GM12878 (cell line): ENCODE results near the gene HEBP1. TPM values are rescaled to one million over a fixed set of nuclear protein-coding genes. Genes with fewer than 3 reads are reported as not detected.
A peak's percentile ranks its signal among the peaks of the same experiment; 100 is the strongest.

ENCODE experiments used
- ATAC-seq: fragments of 200-7000 bp; cut with Tn5 transposase; 3 replicates; pipeline ENCODE4 v1.9.1; 2020; ENCODE audit warnings: mild to moderate bottlenecking, moderate library complexity
- BruUV-seq: library from RNA; stranded (reverse); fragments of 400-500 nt; replicated peaks from 2 replicates; lab custom pipeline; 2021; lab: Mats Ljungman, UMichigan
- CTCF ChIA-PET: fragments of 300-600 bp; sonication (Branson Sonifier 250); formaldehyde crosslinking; extraction: SDS; loops from one replicate; lab custom pipeline; 2021; ENCODE audit warnings: inconsistent platforms; lab: Yijun Ruan, JAX
- POLR2A ChIA-PET: fragments of 350-600 bp; formaldehyde crosslinking; extraction: SDS; loops from one replicate; lab custom pipeline; 2021; ENCODE audit warnings: inconsistent platforms; lab: Charles Lee
- RAD21 ChIA-PET: fragments of 300-600 bp; sonication (Branson Sonifier 250); formaldehyde crosslinking; loops from one replicate; lab custom pipeline; 2023; ENCODE audit warnings: antibody characterized with exemption; ENCODE audit not compliant: unreplicated experiment; lab: Charles Lee
- SMC1A ChIA-PET: fragments of 300-600 bp; sonication (Branson Sonifier 250); formaldehyde crosslinking; loops from one replicate; lab custom pipeline; 2023; ENCODE audit not compliant: unreplicated experiment, uncharacterized antibody; lab: Charles Lee
- DNase-seq: peaks from one replicate; pipeline ENCODE4 v3.0.0-alpha.2; 2011; ENCODE audit warnings: low read depth, low spot score
- FAIRE-seq: peaks from 3 replicates; lab custom pipeline; 2011; peaks lifted over from hg19 to GRCh38; lab: Jason Lieb, UNC
- H2AFZ ChIP-seq: 2 replicates; pipeline ENCODE4 v1.6.0; 2011; ENCODE audit warnings: low read depth, low read length, control low read depth; ENCODE audit not compliant: control insufficient read depth
- H3K27ac ChIP-seq: 2 replicates; pipeline ENCODE4 v1.5.1; 2011; ENCODE audit warnings: control low read depth; ENCODE audit not compliant: control insufficient read depth, insufficient read depth
- H3K27me3 ChIP-seq, 2 experiments: replicated peaks in 1 of 2; 2 replicates each; pipeline versions ENCODE4 v1.6.0 to v1.6.1; 2011; ENCODE audit warnings: low read length in 1 of 2; ENCODE audit not compliant: control insufficient read depth in 2 of 2, insufficient read depth in 2 of 2
- H3K36me3 ChIP-seq, 2 experiments: 2 replicates each; pipeline ENCODE4 v1.5.1; 2011; ENCODE audit warnings: low read length in 1 of 2; ENCODE audit not compliant: control insufficient read depth in 2 of 2, insufficient read depth in 2 of 2
- H3K4me1 ChIP-seq: 2 replicates; pipeline ENCODE4 v1.6.1; 2011; ENCODE audit warnings: mild to moderate bottlenecking, low read length, moderate library complexity, mixed read lengths; ENCODE audit not compliant: control insufficient read depth, insufficient read depth
- H3K4me2 ChIP-seq: 2 replicates; pipeline ENCODE4 v1.6.0; 2011; ENCODE audit warnings: control low read depth; ENCODE audit not compliant: control insufficient read depth, insufficient read depth
- H3K4me3 ChIP-seq: fragments of 200-600 bp; sonication (generic); 2 replicates; pipeline ENCODE4 v1.5.1; 2016
- H3K79me2 ChIP-seq: 2 replicates; pipeline ENCODE4 v1.6.0; 2011; ENCODE audit warnings: low read length; ENCODE audit not compliant: control insufficient read depth, insufficient read depth
- H3K9ac ChIP-seq: 2 replicates; pipeline ENCODE4 v1.8.0; 2011; ENCODE audit warnings: low read length, control low read depth, mixed read lengths; ENCODE audit not compliant: control insufficient read depth, insufficient read depth
- H3K9me3 ChIP-seq: replicated peaks from 3 replicates; pipeline ENCODE4 v1.5.1; 2011; ENCODE audit warnings: mild to moderate bottlenecking, low read length; ENCODE audit not compliant: control insufficient read depth, insufficient read depth
- H4K20me1 ChIP-seq: 2 replicates; pipeline ENCODE4 v1.6.0; 2011; ENCODE audit not compliant: control insufficient read depth, insufficient read depth
- EZH2 ChIP-seq: IDR thresholded peaks from 2 replicates; pipeline ENCODE4 v1.6.1; 2012; ENCODE audit warnings: low read depth, mild to moderate bottlenecking, control low read depth, inconsistent platforms, low read length, borderline replicate concordance; ENCODE audit not compliant: control insufficient read depth
- GABPA ChIP-seq: IDR thresholded peaks from 2 replicates; pipeline ENCODE4 v1.6.1; 2014; ENCODE audit warnings: antibody characterized with exemption, low read depth, mild to moderate bottlenecking, inconsistent platforms
- MTA3 ChIP-seq: IDR thresholded peaks from 2 replicates; pipeline ENCODE4 v1.6.1; 2012; ENCODE audit warnings: low read length, inconsistent platforms, borderline replicate concordance
- RAD21 ChIP-seq: IDR thresholded peaks from 2 replicates; pipeline ENCODE4 v1.6.1; 2011; ENCODE audit warnings: mild to moderate bottlenecking, low read depth, low read length, moderate library complexity; ENCODE audit not compliant: insufficient read depth
- RCOR1 ChIP-seq: conservative IDR thresholded peaks from 2 replicates; pipeline ENCODE4 v1.6.1; 2012; ENCODE audit warnings: low read depth, low read length, improper control_type of control experiment
- TAF1 ChIP-seq: IDR thresholded peaks from 2 replicates; pipeline ENCODE4 v1.6.1; 2011; ENCODE audit warnings: mild to moderate bottlenecking, low read depth, low read length, borderline replicate concordance
- YY1 ChIP-seq: IDR thresholded peaks from 2 replicates; pipeline ENCODE4 v1.6.1; 2011; ENCODE audit warnings: low read depth, mild to moderate bottlenecking, low read length
- WGBS: methylation state at CpG from one replicate; pipeline ENCODE4 v1.1.6; 2016; ENCODE audit warnings: low lambda C conversion rate; ENCODE audit not compliant: insufficient replicate concordance, insufficient coverage; ENCODE audit errors: missing lambda C conversion rate; 5-methylcytosine and 5-hydroxymethylcytosine counted together
- in situ Hi-C: fragments of 300-500 bp; cut with MboI; formaldehyde crosslinking; loops from 9 replicates; pipeline ENCODE4 v1.14.3; 2018; ENCODE audit warnings: mixed read lengths
- intact Hi-C: fragments of 100-400 bp; cut with micrococcal nuclease; formaldehyde crosslinking; loops from one replicate; pipeline ENCODE4 v1.14.2; 2022; ENCODE audit not compliant: unreplicated experiment
- polyA plus RNA-seq, 11 experiments: library from polyadenylated mRNA; depleted of rRNA in 4 of 11; unstranded in 6 of 11; stranded (reverse) in 5 of 11; fragments of >200 nt; fragmentation: Nextera tagmentation in 4 of 11; fragmentation: Illumina TruSeq in 1 of 11; extraction: Ambion mirVana in 4 of 11; extraction: Trizol in 1 of 11; gene quantifications; 1 replicate in 1 of 11; 2 replicates in 10 of 11; pipeline versions ENCODE4 v1.2.1 to v1.2.3, GENCODE V29; 2011 to 2016; ENCODE audit warnings: inconsistent platforms in 2 of 11, missing spikeins in 2 of 11, low read depth in 1 of 11
- total RNA-seq, 4 experiments: library from RNA; depleted of rRNA in 3 of 4; stranded (reverse); fragments of >200 nt in 3 of 4; fragmentation: Illumina TruSeq in 1 of 4; extraction: Trizol in 1 of 4; gene quantifications; 2 replicates each; pipeline versions ENCODE4 v1.2.1 to v1.2.3, GENCODE V29; 2013 to 2021
- TF ChIP-seq, protein P1 (sequence below), 3 experiments: IDR thresholded peaks in 2 of 3; conservative IDR thresholded peaks in 1 of 3; 2 replicates each; pipeline ENCODE4 v1.5.1; 2011; ENCODE audit warnings: low read depth in 3 of 3, low read length in 3 of 3, mild to moderate bottlenecking in 3 of 3, control low read depth in 2 of 3, moderate library complexity in 2 of 3, inconsistent platforms in 1 of 3, mixed read lengths in 1 of 3; ENCODE audit not compliant: control insufficient read depth in 2 of 3, insufficient read depth in 1 of 3; ENCODE audit errors: extremely low read depth in 1 of 3
- TF ChIP-seq, protein P2 (sequence below): fragments of 450-650 bp; IDR thresholded peaks from 2 replicates; pipeline ENCODE4 v1.6.1; 2014; ENCODE audit warnings: mild to moderate bottlenecking
- TF ChIP-seq, protein P3 (sequence below): fragments of 450-650 bp; IDR thresholded peaks from 2 replicates; pipeline ENCODE4 v1.6.1; 2017; ENCODE audit warnings: mild to moderate bottlenecking, moderate library complexity

Gene HEBP1
- total and polyA plus RNA-seq, 10 of the 15 experiments (the other 5 are each of a cell fraction or from before 2014, with no cell fraction given): 0.07 to 0.32 (median 0.18) TPM; not detected in 5

DNA sequence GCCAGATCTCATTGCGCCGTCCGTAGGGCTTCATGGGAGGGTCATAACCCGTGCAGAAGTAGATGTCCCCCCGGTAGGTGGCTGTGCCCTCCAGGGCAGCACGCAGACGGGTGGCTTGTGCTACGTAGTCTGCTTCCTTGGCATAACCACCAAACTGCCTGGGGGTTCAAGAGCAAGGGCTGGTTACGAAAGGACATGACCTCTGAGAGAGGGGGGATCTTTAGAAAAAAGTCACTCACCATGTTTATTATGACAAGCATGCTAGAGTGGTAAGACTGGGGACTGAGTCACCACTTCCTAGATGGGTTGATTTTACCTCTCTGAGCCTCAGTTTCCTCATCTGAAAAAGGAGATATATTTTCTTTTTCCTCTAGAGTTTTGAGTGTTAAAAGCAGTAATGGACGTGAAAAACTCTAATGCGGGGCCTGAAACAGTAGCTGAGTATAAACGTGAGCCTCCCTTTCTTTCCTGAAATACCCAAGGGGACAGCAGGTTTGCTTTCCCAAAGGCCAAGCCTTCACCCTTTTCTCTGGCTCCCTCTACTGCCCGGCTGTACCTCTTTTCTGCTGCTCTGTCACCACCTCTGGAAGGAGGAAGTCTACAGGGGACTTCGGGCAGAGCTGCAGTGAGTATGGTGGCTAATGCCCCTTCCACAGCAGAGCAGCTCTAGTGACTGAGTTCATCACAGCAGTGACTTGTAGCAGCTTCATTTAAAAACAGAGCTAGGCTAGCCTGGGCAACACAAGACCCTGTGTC, 24.6 kb downstream of the HEBP1 start (continued):
- TF ChIP-seq, protein P1, sequence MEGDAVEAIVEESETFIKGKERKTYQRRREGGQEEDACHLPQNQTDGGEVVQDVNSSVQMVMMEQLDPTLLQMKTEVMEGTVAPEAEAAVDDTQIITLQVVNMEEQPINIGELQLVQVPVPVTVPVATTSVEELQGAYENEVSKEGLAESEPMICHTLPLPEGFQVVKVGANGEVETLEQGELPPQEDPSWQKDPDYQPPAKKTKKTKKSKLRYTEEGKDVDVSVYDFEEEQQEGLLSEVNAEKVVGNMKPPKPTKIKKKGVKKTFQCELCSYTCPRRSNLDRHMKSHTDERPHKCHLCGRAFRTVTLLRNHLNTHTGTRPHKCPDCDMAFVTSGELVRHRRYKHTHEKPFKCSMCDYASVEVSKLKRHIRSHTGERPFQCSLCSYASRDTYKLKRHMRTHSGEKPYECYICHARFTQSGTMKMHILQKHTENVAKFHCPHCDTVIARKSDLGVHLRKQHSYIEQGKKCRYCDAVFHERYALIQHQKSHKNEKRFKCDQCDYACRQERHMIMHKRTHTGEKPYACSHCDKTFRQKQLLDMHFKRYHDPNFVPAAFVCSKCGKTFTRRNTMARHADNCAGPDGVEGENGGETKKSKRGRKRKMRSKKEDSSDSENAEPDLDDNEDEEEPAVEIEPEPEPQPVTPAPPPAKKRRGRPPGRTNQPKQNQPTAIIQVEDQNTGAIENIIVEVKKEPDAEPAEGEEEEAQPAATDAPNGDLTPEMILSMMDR (IDR thresholded peaks at IDR 0.05 in 2 of 3, conservative IDR thresholded peaks at IDR 0.05 in 1 of 3; ENCODE audit: control insufficient read depth in 2 of 3, extremely low read depth in 1 of 3, insufficient read depth in 1 of 3, low read depth in 3 of 3, low read length in 3 of 3): peak; percentile 23 to 53 (median 48); a peak in 4 of 6 replicates
- TF ChIP-seq RCOR1: no peak
- TF ChIP-seq MTA3: no peak
- peak; percentile 38 for TF ChIP-seq RAD21

DNA sequence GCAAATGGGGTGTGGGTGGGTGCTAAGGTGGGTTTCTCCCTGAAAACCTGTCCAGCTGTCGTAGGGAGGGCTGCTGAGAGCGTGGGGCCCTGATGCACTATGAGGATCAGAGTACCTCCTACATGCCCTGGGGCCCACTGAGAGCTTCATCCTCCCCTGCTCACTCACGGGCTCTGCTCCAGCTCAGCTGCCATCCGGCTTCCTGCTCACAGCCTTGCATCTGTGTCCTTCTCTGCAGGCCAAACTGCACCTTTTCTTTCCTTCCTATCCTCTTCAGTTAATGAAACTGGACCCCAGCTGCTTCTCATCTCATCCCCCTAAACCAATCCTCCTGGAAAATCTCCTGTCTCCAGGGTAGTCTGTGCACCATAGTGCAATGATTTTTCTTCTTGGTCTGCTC, 25.9 kb downstream of the HEBP1 start:
- H3K4me3 ChIP-seq: no peak overlapping the region
- H3K4me2 ChIP-seq: no peak overlapping the region
- H2AFZ ChIP-seq: no peak overlapping the region
- no peak for TF ChIP-seq YY1
- TF ChIP-seq, protein P2, sequence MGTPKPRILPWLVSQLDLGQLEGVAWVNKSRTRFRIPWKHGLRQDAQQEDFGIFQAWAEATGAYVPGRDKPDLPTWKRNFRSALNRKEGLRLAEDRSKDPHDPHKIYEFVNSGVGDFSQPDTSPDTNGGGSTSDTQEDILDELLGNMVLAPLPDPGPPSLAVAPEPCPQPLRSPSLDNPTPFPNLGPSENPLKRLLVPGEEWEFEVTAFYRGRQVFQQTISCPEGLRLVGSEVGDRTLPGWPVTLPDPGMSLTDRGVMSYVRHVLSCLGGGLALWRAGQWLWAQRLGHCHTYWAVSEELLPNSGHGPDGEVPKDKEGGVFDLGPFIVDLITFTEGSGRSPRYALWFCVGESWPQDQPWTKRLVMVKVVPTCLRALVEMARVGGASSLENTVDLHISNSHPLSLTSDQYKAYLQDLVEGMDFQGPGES: no peak
- TF ChIP-seq TAF1: no peak
- no peak for TF ChIP-seq EZH2
- TF ChIP-seq, protein P3, sequence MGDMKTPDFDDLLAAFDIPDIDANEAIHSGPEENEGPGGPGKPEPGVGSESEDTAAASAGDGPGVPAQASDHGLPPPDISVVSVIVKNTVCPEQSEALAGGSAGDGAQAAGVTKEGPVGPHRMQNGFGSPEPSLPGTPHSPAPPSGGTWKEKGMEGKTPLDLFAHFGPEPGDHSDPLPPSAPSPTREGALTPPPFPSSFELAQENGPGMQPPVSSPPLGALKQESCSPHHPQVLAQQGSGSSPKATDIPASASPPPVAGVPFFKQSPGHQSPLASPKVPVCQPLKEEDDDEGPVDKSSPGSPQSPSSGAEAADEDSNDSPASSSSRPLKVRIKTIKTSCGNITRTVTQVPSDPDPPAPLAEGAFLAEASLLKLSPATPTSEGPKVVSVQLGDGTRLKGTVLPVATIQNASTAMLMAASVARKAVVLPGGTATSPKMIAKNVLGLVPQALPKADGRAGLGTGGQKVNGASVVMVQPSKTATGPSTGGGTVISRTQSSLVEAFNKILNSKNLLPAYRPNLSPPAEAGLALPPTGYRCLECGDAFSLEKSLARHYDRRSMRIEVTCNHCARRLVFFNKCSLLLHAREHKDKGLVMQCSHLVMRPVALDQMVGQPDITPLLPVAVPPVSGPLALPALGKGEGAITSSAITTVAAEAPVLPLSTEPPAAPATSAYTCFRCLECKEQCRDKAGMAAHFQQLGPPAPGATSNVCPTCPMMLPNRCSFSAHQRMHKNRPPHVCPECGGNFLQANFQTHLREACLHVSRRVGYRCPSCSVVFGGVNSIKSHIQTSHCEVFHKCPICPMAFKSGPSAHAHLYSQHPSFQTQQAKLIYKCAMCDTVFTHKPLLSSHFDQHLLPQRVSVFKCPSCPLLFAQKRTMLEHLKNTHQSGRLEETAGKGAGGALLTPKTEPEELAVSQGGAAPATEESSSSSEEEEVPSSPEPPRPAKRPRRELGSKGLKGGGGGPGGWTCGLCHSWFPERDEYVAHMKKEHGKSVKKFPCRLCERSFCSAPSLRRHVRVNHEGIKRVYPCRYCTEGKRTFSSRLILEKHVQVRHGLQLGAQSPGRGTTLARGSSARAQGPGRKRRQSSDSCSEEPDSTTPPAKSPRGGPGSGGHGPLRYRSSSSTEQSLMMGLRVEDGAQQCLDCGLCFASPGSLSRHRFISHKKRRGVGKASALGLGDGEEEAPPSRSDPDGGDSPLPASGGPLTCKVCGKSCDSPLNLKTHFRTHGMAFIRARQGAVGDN: no peak
- no peak for TF ChIP-seq GABPA
- FAIRE-seq (no peak), DNase-seq (no peak), ATAC-seq (no peak)
- no peak overlapping the region for H3K9ac ChIP-seq
- H4K20me1 ChIP-seq: no peaks in the 10 kb centered on the region
- H3K36me3 ChIP-seq: no peaks in the 10 kb centered on the region
- no peak overlapping the region for H3K27ac ChIP-seq
- RAD21 ChIA-PET: no interaction called here
- WGBS: 61% methylated on average over 4 of the region's 4 CpGs
- no peaks in the 10 kb centered on the region; the same call in 2 of the 3 replicates for H3K9me3 ChIP-seq
- no peaks in the 10 kb centered on the region for H3K79me2 ChIP-seq
- BruUV-seq: no TSS peak
- CTCF ChIA-PET: interaction anchor here (0.6 to 3.4 kb wide), 8 partner anchors 8 to 185 kb away, joined by 3 to 20 read pairs (median 4); no protein-coding TSS in a partner anchor
- intact Hi-C loops: no loop called here
- SMC1A ChIA-PET: interaction anchor here (0.8 to 2.0 kb wide), 3 partner anchors 58 to 208 kb away, joined by 3 to 6 read pairs (median 3); no protein-coding TSS in a partner anchor
- H3K27me3 ChIP-seq: no peaks in the 10 kb centered on the region
- H3K4me1 ChIP-seq: no peaks in the 10 kb centered on the region
- in situ Hi-C loops: no loop called here
- POLR2A ChIA-PET: no interaction called here
